HG02678 (cell line): ENCODE data around the gene ANKRD2.

Source experiments
- ATAC-seq: cut with Tn5 transposase; IDR thresholded peaks from one replicate; pipeline ENCODE4 v1.9.1; 2021; ENCODE audit warnings: mild to moderate bottlenecking, moderate library complexity; ENCODE audit not compliant: unreplicated experiment

ANKRD2 gene

DNA sequence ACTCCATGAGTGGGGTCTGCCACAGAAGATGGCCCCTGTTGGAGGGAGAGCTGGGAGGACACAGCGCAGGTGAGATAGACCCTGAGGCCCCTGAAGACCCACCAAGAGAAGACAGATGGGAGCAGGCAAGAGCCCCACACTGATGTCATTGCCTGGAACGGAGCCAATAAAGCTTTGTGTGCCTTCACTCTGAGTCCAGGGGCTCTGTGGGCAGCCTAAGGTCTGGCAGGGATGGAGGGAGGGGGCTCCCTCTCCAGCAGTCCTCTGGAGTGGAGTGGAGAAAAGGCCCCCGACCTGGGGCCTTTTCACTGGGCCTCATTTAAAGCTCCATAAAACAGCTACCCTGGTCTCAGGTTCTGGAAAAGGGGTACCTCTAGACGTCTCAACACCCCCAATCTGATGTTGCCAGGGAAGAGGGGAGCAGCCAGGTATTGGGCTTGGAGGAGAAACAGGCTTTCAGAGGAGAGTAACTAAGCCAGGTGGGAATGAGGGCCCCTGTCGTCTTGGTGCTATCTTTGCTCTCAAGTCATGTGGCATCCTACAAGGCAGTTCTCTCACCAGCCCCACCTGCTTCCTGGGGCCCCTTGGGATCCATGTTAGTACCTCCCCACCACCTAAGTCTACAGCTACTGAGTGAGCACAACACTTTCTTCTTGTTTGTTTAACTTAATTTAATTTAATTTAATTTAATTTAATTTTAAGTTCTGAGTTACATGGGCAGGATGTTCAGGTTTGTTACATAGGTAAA lies 18.3 kb downstream of the ANKRD2 start:
- ATAC-seq: no peak

DNA sequence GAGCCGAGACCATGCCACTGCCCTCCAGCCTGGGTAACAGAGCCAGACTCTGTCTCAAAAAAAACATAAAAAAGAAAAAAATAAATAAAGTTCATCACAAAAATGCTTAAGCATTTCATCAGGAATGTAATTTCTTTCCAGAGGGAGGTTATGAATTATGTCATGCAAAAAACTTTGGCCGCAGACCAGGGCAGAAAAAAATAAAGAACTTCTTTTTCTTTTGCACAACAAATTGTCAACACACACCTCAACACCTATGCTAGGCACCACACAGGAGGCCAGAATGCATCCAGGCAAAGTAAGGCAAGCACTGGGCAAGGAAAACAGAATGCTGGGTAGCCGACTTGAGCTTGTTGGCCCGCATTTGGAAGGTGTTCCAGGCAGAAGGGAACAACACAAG lies 20.8 kb downstream of the ANKRD2 start:
- ATAC-seq: no peak

DNA sequence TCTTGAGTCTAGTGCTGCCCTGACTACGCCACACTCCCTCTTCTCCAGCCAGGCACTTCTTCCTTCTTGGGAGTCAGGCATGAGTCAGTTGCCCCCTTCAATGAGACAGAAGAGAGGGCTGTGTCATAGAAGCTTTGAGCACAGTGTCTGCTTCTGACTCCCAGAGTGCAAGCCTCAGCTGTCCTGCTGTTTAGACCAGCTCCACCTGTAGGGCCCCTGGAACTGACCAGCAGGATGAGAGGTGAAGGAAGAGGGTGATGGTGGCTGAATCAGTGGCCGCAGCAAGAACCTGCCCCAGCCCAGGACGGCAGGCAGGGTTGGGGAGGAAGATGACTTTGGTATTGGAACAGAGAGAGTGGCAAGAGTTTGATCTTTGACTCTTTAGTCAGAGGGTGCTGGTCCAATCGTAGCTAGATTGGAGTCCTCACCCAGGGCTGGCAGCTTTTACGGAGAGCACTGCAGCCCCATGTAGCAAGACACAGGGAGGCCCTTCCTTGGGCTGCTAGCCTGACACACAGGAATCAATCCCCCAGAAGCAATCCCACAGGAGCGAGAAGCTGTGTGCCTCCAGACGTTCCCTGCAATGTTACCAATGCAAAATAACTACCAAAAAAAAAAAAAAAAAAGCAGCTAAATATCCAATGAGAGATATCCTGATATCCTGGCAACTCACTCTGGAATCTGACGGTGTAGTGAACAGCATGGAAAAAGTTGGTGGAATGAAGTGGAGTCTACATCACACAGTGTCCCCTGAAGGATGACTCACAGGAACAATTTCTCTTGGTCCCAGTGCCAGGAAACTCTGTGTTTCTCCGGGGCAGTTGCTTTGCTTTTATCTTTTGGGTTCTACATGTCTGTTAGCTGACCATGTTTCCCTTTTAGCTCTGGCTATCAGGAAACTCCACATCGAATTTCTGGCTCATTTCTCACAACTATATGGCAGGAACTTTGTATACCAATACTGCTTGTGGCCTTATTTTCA lies 23.8 kb downstream of the ANKRD2 start:
- no peak for ATAC-seq

DNA sequence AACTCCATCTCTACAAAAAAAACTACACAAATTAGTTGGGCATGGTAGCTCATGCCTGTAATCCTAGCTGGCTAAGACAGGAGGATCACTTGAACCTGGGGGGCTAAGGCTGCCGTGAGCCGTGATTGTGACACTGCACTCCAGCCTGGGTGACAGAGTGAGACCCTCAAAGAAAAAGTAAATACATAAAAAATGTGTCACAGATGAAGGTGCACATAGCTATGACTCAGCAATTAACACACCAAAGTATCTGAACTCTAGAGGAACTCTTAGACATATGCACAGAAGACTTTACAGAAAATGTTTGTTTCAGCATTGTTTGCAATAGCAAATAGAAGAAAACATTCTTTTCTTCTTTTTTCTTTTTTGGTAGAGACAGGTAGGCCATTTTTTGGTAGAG lies 25.2 kb downstream of the ANKRD2 start:
- ATAC-seq: no peak

DNA sequence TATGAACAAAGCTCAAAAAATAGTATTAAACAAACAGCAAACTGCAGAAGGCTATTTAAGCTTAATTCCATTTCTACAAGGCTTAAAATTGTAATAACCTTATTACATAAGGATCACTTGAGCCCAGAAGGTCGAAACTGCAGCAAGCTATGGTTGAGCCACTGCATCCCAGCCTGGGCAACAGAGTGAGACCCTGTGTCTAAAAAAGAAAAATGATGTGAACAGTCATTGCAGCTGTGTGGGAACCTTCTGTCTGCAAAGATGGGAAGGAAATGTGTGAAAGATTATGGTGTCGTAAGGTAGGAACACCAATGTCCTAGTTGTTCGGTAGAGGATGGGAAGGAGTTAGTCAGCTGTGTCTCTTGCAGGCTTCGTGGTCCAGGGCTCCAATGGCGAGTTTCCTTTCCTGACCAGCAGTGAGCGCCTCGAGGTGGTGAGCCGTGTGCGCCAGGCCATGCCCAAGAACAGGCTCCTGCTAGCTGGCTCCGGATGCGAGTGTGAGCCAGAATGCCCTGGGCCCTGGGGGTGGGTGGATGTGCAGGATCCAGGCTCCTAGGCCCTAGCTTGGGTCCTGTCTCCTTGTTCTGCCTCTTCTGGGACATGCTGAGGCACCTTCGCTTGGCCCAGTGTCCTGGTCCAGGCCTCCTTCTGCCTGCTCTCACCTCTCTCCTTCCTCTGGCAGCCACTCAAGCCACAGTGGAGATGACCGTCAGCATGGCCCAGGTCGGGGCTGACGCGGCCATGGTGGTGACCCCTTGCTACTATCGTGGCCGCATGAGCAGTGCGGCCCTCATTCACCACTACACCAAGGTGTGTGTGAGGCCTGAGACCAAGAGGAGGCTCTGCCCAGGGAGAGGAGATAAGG lies 26.1 kb downstream of the ANKRD2 start:
- ATAC-seq: no peak

DNA sequence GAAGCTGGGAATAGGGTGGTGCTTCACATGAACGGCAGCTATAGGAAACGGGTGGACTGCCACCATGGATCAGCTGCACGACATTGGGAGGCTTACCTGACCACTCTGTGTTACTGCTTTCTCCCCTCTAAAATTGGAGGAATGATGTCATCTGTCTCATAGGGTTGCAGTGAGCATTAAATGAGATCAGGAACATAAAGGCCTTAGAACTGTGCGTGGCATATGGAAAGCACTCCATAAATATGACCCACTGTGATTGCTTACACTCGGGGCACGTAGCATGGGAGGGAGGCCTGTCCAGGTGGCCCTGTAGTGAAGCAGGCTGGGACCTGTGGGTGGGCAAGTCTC lies 26.7 kb downstream of the ANKRD2 start:
- ATAC-seq: no peak

DNA sequence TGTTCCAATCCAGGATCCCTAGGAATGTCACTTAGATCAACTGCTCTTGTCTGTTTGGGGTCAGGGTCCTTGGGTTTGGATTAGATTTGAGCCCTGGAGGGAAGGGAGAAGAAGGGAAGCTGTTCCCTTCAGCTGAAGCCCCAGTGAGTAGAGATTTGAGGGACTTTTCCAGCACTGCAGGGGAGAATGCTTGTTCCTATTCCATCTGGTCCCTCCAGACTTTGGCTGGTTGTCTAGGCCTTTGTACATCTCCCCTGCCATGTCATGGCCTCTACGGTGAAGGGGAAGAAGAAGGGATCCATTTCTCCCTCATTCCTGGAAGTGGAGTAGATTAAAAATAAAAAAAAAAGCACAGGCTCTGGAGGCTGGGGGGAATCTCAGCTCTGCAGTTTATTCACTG lies 28.0 kb downstream of the ANKRD2 start:
- ATAC-seq: no peak

DNA sequence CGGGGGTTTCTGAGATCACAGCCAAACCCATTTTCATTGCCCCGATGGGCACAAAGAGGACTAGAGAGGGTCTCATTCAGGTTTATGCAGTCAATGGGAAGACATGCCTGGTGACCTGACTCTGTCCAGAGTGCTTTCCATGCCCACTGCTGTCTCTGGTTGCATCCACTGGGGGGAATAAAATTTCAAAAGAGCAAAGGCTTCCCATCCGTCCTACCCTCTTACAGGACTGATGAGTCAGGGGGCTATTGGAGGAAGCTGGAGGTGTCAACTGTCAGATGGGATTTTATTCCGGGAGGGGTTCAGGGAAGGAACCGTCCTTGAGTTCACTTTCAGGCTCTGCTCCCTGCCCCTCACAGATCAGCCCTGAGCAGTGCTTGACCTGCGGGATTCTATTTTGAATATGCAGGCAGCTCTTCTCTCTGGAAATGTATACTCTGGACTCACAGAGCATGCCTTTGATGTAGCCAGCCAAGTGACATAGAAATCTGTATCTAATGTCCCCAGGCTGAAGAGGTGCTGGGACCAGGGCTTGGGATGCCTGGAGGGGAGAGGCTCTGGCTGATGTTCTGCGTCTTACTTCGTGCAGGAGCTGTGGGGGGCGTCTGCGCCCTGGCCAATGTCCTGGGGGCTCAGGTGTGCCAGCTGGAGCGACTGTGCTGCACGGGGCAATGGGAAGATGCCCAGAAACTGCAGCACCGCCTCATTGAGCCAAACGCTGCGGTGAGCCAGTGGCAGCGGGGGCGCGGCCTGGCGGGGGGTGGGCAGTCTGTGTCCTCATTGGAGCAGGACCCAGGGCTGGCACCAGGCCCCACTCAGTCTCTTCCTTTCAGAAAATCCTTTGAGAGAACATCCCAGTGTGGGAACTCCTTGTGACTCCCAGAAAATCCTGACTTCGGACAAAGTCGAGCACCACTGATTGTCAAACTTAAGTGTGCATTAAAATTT lies 29.0 kb downstream of the ANKRD2 start:
- ATAC-seq: no peak

DNA sequence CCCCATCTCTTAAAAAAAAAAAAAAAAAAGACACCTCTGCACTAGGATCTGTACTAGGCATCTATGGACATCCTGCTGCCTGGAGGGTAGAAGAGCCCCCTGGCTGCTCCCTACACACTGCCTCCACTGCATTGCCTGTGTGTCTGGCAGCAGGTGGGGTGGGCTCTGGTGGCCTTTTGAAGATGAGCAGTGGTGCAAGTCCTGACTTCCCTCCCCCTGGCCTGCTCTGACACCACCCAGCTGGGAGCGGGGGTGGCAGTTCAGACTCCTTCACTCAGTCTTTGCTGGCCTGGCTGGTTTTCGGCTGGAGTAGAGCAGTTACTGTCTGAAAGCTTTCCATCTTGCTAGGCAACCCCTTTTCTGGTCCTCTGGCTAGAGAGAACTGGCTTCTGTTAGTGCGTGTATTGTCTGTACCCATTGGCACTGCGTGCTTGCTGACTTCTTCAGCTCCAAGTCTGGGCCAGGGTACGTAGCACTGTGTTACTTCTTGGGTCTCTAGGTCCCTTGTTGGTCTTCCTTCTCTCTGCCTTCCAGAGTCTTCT lies 34.6 kb downstream of the ANKRD2 start:
- no peak for ATAC-seq

DNA sequence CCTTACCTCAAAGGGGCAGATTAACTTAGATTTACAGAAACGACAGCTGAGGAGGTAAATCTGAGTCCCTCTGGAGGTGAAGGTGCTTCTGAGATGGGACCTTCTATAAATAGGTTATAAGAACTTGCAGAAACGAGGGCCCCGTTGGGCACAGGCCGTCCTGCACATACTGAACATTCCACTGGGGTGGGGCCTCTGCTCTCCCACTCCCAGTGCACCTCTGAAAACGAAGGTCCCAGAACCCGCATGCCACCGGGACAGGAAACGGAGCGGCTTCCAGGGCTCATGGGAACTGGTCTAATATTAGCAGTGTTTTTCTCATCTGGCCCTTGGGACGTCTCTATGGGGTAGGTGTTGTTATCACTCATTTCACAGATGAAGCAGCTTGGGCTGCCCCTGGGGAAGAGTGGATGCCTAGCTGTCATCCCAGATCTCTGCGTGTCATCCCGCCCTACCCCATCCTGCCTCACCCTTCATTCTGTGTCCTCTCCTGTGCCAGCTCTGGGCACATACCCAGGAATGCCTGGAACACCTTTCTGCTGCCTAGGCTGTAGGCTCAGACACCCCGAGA lies 36.5 kb downstream of the ANKRD2 start:
- ATAC-seq: no peak

DNA sequence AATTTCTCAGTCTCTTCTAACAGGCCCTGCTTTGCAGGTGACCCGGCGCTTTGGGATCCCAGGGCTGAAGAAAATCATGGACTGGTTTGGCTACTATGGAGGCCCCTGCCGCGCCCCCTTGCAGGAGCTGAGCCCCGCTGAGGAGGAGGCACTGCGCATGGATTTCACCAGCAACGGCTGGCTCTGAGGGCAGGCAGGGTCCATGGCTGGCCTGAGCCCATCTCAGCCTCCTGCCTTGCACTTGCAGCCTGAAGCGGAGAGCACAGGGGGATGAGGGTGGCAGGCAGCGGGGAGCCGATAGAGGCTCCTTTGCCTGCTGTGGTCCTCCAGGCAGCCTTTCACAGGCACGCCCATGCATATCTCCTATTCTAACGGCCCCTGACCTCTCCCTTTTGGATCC lies 38.9 kb downstream of the ANKRD2 start:
- ATAC-seq: no peak

DNA sequence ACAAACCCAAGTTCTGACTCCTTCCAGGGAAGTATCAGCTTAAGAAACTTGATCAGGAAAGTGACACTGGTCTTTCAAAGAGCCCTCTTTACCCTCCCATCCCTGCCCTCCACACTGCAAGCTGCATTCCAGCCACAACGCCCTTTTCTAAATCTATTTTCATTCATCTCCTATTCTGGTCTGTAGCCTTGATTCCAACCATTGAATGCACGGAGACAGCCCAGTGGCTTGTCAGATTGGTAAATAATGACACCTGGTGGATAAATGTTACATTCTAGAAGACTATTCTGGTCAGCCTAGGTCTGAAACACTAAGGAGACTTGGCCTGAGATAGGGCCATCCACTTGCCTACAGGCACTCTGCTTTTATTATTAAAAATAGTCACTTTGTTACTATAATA lies 39.8 kb downstream of the ANKRD2 start:
- no peak for ATAC-seq

DNA sequence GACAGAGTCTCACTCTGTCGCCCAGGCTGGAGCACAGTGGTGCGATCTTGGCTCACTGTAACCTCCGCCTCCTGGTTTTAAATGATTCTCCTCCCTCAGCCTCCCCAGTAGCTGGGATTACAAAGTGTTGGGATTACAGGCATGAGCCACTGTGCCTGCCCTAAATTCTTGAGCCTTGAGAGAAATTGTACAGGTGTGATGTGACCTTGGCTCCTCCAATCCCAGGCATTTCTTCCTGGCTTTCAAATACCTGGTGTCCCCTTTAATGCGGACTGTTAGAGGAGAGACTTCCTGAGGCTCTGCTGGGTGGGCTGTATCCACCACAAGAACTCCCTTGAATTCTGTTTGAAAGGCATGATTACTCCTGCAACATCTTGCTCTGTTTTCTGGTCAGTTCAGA lies 45.7 kb downstream of the ANKRD2 start:
- no peak for ATAC-seq

DNA sequence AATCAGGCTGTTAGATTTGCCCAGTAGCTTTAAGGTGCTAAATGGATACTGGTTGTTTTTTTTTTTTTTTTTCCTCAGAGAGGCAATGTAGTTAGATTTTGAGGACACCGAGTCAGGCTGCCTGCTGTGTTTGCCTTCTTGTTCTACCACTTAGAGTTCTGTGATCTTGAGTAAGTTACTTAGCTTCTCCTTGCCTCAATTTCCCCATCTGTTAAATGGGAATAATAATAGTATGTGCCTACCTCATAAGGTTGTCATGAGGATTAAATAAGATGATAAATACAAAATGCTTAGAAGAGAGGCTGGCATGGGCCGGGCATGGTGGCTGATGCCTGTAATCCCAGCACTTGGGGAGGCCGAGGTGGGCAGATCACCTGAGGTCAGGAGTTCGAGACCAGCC lies 46.2 kb downstream of the ANKRD2 start:
- ATAC-seq: no peak

DNA sequence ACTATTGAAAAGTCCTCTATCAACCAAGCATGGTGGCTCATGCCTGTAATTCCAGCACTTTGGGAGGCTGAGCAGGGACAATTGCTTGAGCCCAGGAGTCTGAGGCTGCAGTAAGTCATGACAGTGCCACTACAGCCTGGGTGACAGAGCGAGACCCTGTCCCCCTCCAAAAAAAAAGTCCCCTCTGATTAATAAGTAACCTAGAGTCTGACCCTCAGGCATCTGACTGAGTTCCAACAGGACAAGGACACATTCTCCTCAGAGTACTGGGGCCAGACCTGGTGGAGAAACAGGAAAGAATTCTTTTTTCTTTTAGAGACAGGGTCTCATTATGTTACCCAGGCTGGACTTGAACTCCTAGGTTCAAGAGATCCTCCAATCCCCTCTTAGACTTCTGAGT lies 50.7 kb downstream of the ANKRD2 start:
- ATAC-seq: no peak

DNA sequence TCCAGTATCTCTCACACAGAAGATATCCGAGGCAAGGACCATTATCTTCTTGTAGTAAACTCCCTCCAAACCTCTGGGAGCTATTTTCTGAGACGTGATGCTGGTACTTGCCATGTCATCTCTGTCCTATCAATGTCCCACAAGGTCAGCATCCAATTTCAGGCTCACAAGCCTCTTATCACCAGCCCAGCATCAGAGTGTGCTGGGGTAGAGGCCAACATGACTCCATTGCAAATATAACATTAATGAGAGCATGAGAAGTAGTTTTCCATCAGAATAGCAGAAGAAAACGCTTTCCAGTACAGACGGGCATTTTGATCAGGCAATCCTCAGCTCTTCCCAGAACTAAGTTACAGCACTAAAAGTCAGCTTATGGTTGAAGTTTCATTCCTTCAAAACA lies 55.2 kb downstream of the ANKRD2 start:
- no peak for ATAC-seq

DNA sequence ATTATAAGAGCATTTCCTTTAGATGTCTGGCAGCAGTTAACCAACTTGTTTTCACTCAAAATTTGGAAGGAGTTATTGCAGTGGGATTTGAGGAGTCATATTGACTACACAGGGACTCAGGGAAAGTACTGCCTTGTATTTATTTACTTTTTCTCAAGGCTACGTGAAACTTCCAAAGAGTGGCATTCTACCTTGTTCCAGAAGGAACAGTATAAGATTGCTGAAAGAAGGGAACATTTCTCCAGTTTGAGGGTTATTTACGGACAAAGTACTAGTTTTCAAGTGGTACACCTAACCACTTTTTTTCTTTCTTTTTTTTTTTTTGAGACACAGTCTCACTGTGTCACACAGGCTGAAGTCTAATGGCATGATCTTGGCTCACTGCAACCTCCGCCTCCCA lies 55.6 kb downstream of the ANKRD2 start:
- no peak for ATAC-seq

DNA sequence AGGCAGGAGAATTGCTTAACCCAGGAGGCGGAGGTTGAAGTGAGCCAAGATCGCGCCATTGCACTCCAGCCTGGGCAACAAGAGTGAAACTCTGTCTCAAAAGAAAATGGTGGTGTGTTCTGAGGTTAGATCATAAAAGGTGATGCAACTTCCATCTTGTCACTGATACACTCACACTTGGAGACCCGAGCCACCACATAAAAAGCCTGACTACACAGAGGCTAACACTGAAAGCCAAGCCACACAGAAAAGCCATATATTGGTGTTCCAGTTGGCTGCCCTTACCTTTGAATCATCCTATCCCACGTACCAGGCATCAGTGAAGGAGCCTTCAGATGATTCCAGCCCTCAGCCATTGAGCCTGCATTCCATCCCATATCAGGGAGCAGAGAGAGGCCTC lies 56.7 kb downstream of the ANKRD2 start:
- no peak for ATAC-seq

DNA sequence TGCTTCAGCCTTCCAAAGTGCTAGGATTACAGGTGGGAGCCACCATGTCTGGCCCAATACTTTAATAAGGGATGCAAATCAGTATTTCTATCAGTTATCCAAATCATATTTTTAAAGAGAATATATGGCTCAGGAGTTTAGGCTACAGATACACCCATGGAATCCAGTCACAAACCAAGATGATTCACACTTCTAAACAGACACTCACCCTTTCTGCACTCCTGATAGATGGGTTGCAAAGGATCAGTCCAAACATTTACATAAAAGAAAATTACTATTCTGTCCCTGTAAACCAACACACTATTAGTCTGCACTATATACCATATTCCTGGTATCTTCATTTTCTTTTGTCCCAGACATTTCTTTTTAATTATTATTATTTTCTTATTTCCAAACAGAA lies 58.5 kb downstream of the ANKRD2 start:
- ATAC-seq: no peak
